Smooth muscle cell of the brain vasculature (primary cell): ENCODE measurements around the gene ORC5.

ENCODE experiments used
- DNase-seq: peaks from one replicate; pipeline ENCODE4 v3.0.0-alpha.2; 2012; ENCODE audit warnings: low read depth, low spot score

ORC5 gene

GRCh38 chr7:104126411-104126841 is 81.4 kb downstream of the ORC5 start:
- DNase-seq, result peak; percentile 54

GRCh38 chr7:104124893-104125477 is 82.8 kb downstream of the ORC5 start:
- no peak for DNase-seq

- no peak for DNase-seq
These were observed 83.3 kb downstream of the ORC5 start for GRCh38 chr7:104124469-104124868.

- DNase-seq, result no peak
These were observed 84.0 kb downstream of the ORC5 start for GRCh38 chr7:104123786-104124185.

- DNase-seq, result no peak
These were observed 94.0 kb downstream of the ORC5 start for GRCh38 chr7:104113788-104114187.

DNA sequence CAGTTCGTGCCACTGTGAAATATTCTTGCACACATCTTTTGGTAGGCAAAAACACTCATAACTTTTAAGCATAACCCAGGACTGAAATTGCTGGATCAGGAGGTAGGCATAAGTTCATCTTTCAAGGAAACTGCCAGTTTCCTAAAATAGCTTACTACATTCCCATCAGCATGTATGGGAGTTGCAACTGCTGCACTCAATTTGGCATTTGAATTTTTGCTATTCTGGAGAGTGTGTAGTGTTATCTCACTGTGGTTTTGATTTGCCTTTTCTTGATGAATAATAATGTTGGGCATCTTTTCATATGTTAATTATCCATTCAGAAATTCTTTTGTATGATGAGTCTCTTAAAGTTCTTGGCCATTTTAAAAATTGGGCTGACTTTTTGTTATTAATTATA is 95.2 kb downstream of the ORC5 start:
- DNase-seq, result no peak

DNA sequence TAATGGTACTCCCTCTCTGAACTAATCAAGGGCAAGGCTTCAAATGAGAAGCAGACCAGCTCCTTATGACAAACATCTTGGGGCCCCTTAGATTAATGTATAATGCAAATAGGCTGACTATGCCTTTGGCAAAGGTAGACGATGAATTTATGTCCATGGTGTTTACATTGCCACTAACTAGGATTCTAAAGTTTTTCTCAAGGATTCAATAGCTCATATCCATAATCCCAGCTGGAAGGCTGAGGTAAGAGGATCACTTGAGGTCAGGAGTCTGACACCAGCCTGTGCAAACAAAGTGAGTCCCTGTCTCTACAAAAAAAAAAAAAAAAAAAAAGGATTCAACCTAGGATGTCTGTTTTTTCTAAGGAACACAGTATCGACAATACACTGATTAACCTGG is 96.5 kb downstream of the ORC5 start:
- no peak for DNase-seq

DNA sequence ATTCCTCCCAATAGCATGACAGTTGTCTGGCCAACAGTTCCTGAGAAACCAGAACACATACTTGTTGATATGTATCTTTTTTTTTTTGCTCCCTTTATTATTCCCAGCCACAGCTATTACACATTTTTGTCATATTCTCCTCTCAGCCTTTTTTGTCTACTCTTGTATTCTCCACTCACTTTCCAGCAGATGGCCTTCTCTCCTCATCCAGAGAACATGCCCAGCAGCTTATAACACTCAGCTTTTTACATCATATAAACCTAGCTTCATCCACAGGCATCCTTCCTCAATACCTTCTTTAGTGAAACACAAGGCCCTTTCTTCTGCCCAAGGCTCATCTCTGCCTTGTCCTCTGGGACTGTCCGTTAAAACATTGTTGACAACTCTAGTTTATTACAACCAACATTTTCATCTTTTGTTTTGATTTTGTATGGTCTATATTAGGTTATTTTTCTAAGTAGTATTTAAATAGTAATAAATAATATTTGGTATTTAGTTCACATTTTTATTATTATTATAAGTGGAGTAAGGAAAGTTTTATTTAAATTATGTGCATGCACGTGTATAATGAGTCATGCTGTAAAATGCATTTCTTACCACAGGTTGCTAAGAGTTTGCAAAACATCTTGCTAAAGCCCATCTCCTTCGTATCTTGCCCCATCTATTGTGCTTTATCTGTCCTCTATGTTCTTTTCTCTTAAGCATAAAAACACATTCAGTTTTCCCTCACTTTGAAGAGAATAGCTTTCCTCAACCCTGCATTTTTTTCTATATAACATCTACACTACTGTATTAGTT is 101.5 kb downstream of the ORC5 start:
- no peak for DNase-seq

DNA sequence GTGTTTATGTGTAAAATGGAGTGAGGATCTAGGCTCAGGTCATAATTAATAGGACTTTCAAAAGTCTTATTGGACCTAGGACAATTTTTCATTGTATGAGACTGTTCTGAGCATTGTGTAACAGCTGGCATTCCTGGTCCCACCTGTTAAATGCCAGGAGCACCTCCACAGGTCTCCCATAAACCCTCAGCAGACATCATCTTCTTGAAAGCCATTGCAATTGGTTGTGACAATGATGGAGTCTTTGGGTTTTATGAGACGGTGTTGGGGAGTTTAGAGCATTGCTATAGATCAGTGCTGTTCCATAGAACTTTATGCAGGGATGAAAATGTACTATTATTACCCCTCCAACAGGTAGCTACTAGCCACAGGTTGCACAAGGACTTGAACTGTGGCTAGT is 108.9 kb downstream of the ORC5 start:
- no peak for DNase-seq

DNA sequence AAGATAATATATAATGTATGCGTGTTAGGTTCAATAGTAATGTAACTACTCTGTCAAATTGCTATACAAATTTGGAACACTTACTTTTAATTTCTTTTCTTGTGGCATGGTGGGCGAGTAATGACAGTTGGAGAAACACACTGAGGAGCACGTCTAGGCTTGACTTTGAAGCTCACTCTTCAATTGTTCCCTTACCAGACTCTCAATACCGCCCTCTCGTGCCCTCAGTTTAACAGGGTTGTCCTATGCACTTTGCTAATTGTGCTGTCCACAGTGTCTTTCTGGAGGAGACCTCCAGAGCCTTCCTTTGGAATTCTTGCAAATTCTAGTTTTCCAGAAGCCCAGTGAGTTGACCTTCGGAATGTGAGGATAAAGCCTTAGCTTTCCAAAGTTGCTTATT is 111.1 kb downstream of the ORC5 start:
- DNase-seq, result no peak

GRCh38 chr7:104093127-104093526 is 114.7 kb downstream of the ORC5 start:
- DNase-seq, result no peak

DNA sequence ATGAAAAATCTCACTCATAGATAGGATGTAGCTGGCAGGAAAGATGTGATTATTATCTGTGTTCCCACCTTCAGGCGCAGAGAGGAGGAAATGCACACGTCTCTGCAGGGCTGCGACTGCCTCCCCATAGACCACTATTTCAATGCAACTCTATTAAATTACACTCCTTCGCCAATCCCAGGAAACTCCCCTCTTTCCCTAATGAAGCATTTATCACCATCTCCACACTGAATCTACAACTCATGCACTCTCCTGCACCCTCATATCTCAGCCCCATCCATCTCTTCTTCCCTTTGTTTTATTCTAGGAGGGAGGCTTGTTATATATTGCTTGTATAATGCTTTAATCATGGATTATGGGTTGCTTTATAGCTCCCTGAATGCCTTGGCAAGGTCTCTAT is 116.6 kb downstream of the ORC5 start:
- DNase-seq, result no peak

GRCh38 chr7:104089612-104090011 is 118.2 kb downstream of the ORC5 start:
- DNase-seq, result no peak

DNA sequence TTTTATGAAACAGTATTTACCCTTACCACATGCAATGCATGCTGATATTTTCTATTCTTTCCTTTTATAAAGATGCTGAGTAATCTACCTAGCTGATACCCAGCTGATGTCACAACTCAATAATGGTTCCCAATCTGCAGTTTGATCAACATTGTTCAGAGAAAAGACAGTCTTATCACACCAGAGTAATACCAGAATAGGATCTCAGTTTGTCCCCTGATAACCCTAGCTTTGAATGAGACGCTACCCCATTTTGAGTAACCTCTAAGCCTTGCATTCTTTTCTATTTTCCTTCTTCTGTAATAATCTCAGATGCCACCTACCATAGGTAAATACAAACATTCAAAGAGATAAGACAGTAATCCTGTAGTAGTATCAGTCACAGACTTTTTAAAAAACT is 118.8 kb downstream of the ORC5 start:
- DNase-seq, result no peak
